Measurements from ENCODE around the gene HK2. TPM values are rescaled to one million over a fixed set of nuclear protein-coding genes. Genes with fewer than 3 reads are reported as not detected.
"Not testable (repeated sequence)": the region's sequence is repeated elsewhere in the genome, so short reads cannot be mapped to it uniquely, and the experiment has no call there.

The HK2 gene
- polyA plus RNA-seq, 4 donors: 8.3 to 12.8 (median 10.0) TPM

DNA sequence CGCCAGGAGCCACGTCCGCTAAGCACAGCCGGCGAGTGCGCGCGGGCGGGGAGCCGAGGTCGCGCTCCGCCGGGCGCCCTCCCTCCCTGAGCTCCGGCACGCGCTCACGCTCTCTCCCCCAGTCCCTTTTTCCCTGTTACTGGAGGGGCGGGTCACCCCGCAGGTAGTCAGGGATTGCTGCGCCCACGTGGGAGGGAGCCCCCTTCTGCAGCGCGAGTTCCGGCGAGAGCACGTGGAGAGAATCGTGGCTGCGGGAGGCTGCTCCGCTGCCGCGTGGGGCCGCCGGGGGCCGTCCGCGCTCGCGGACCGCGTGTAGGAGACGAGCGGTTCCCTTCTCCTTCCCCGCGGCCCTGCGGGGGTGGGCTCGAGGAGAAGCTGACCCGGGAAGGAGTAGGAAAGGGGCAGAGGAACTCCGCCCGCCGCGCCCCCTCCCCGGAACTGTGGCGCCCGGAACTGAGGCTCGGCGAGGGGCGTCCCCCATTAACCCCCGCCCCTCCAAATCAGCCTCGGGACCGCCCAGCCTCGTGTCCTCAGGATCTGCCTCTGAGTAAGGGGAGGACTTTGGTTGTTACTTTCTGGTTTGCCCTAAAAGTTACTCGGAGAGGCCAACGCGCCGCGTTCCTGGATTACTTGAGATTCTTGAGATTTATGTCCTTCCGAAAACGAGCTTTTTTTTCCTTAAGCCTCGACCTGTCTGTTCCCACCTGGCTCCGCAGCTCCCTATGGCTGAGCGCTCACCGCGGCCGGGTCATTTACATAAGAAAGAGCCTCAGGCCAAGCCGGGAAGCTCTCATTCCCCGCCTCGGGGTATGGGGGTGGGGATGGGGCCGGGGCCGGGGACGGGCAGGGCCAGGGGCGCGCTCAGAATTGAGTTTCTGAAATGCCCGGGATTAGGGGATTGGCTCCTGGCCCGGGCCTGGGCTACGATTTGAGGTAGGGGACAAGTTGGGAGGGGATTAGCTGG, 1.1 kb downstream of the HK2 start:
- no peak for DNase-seq (ENCODE audit: low read depth in 4 of 4, low spot score in 2 of 4)

DNA sequence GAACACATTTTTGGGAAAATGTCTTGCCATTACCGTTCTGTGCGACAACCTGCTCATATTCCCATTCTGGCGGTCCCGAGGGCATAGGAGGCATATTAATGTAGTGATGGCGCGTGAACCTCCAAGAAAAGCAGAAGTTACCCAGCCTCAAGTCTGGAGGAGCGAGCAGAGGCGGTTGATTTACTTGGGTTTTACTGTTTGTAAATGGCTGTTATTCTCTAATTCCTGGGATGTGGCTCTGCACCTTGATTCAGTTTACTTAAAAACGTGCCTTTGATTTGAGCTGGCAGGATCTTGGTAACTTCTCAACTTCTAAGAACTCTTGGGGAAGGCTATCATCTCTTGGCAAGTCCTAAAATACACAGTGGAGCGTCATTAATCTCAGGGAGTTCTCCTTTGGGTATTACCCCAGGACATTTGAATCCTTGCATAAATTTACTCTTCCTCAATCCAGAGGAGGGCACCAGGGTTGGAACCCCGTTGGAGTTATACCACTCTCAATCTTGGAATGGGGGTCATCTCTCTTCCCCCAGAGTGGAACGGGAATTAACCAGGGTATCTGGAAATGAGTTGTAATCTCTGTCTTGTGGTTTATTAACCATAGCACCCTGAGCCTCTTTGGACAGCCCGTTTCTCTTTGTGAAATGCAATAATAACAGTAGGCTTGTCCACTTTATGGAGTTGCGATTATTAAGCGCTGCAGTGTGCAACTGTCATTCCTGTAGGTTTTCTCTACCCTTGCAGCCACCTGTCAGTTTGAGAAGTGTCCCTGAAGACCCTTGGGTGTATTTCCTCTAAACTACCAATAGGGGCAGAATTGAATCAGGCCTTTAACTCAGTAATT, 2.1 kb downstream of the HK2 start:
- no peak for DNase-seq (ENCODE audit: low read depth in 4 of 4, low spot score in 2 of 4)

DNA sequence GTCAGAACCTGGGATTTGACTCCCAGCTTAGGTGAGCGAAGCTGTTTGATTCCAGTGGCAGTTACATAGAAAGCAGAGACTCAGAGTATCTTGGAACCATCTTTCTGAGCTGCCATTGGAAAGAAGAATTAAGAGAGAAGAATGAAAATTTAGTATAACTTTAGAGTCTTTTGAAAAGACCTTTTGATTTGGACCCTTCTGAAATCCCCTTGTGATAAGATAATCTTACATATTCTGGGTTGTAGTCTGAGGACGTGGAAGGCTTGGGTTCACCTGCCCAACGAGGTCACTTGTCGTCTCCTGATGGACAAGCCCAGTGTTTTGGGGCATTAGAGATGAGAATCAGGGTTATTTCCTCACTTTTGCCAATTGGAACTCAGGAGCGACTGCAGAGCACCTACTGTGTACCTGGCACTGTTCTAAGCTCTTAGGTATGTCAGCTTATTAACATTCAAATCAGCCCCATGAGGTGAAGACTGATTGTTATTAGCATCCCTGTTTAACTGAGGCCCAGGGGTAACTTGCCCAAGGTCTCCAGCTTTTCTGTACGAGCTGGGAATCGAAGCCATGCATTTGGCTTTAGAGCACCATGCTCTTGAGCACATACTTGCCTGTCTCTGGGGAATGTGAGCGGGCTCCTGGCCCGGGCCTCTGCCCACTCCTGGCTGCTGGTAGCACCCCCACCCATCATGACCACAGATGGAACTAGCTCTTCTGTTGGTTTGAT, 2.9 kb downstream of the HK2 start:
- DNase-seq (ENCODE audit: low read depth in 4 of 4, low spot score in 2 of 4): no peak

DNA sequence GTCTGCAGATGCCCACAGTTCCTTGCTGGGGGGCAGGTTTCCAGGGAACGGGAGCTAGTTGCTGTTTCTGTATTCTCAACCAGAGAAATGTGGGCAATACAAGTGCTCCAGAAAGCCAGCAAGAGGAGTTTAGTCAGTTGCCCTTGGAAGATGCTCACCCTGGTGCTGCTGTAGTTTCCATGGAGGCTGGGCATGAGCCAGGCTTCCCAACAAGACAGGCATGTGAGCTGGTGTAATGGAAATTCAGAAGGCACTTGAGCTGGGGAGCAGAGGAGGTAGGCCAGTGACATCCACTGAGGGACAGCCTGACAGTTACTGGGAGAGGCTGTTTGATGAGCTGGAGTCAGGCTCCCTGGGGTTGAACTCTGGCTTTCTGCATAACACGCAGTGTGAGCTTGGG, 7.7 kb downstream of the HK2 start:
- no peak for DNase-seq (ENCODE audit: low read depth in 4 of 4, low spot score in 2 of 4)

DNA sequence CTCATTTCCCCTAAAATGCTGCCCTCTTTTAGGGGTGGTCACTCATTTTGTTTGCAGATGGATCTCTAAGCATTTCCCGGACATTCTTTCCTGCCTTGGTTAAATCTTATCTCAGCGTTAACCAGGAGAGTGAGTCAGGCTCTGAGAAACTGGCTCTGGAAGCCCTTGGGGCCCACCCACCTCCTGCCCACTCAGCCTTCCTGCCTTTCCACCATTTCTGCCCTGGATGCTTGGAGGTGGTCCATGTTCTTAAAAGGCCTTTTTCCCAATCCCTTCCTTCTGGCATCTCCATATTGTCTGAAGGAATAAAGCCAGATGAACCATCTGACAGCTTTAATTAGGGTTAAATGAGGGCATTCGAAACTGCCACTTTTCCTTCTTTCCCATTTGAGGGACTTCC, 9.5 kb downstream of the HK2 start:
- DNase-seq (ENCODE audit: low read depth in 4 of 4, low spot score in 2 of 4): no peak

DNA sequence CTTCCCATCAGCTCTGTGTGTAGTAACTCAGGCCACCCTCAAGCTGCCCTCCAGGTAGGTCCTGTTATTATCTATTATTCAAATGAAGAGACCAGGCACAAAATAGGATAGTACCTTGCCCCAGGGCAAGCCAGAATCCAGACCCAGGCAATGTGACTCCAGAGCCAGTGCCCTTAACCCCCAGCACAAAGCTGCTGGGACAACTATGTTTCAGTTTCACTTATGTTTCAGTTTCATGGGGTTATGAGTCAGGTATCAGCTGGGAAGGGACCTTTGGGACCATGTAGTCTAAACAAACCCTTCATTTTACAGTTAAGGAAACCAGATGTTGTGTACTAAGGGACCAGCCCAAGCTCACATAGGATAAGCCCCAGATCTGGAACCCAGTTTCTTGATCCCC, 10.0 kb downstream of the HK2 start:
- no peak for DNase-seq (ENCODE audit: low read depth in 4 of 4, low spot score in 2 of 4)

DNA sequence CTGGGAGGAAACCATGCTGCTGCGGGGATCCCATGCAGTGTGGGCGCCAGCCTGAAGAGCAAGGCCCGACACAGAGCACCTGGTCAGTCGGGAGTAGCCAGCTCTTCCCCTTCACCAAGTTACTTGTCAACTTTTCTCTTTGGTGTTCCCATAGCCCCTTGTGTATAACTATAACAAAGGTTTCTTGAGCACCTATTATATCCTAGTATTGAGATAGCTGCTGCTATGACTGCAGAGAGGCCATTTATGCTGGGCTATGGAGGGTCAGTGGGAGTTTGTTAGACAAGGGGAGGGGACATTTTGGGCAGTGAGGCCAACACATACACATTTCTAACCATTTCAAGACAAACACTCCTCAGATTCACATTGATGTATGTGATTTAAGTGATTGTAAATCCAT, 10.8 kb downstream of the HK2 start:
- DNase-seq (ENCODE audit: low read depth in 4 of 4, low spot score in 2 of 4): no peak

DNA sequence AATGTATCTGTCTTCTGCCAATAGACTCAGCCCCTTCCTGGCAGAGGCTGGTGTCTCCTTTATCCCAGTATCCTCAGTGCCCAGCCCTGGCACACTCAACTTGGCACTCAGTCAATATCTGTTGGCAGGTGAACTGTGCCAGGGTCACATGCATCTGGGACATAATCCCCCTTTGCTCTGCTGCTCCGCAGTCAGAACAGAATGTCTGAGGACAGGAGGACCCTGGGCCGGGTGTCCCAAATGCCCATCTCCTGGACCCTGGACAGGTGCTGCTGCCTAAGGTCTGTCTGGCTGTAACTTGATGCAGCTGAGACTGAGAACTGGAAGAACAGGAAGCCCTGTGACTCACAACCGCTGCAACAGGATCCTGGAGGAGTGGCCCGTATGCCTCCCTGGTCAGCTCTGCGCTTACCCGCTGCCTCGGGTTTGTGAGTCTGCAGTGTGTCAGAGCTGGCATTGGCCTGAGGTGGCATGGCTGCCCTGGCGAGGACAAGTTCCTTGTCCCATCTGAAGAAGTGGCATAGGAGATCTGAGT, 11.4 kb downstream of the HK2 start:
- DNase-seq (ENCODE audit: low read depth in 4 of 4, low spot score in 2 of 4): no peak

DNA sequence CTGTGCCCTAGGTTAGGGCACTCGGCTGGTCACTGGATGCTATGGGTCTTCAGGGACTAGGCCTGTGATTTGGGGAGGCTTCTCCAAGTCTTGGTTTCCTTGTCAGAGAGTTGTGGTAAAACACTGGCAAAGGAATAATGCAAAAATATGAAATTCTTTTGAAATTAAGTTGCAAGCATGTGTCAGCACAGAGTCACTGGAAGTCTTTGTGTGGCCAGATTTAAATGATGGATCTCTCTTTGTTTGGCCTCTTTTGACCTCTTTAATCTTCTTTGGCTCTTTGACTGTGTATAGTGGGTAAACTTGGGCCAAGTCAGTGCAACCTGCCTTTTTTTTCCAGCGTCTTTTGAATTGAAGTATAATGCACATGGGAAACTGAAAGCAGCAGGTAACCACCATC, 12.1 kb downstream of the HK2 start:
- no peak for DNase-seq (ENCODE audit: low read depth in 4 of 4, low spot score in 2 of 4)

DNA sequence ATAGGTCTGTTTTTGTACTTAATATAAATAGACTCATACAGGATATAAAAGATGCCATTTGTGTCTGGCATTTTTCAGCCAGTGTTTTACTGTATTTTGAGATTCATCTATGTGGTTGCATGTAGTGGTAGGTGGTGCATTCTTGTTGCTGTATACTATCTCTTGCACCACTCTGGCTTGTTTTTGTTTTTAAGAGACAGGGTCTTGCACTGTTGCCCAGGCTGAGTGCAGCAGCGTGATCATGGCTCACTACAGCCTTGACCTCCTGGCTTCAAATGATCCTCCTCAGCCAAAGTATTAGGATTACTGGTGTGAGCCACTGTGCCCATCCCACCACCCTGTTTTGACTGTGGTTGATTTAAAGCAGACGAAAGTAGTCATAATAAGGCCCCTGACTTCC, 12.6 kb downstream of the HK2 start:
- no peak for DNase-seq (ENCODE audit: low read depth in 4 of 4, low spot score in 2 of 4)

DNA sequence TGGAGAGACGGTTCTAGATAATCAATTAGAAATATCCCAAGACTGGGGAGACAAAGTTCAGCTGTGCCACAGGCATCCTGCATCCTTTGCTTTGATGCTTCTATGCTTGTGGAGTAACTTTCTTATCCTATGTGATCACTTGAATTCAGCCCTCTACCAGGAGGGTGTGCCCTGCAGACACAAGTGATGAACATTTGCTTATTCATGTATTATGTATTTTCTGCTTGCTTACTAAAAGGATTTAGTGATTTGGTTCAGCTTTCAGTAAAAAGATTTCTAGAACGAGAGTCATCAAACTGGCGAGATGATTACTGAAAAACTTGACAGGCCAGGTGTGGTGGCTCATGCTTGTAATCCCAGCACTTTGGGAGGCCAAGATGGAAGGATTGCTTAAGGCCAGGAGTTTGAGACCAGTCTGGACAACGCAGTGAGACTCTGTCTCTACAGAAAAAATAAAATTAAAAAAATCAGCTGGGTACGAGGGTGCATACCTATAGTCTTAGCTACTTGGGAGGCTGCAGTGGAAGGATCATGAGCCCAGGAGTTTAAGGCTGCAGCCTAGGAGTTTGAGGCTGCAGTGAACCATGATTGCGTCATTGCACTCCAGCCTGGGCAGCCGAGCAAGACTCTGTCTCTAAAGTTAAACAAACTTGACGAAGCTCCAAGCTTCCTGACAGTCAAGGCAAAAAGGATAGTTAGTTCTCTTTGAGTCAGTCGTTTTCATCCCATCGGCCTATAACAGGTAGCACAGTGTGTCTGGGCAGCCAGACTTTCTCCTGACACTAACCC, 13.3 kb downstream of the HK2 start:
- no peak for DNase-seq (ENCODE audit: low read depth in 4 of 4, low spot score in 2 of 4)

DNA sequence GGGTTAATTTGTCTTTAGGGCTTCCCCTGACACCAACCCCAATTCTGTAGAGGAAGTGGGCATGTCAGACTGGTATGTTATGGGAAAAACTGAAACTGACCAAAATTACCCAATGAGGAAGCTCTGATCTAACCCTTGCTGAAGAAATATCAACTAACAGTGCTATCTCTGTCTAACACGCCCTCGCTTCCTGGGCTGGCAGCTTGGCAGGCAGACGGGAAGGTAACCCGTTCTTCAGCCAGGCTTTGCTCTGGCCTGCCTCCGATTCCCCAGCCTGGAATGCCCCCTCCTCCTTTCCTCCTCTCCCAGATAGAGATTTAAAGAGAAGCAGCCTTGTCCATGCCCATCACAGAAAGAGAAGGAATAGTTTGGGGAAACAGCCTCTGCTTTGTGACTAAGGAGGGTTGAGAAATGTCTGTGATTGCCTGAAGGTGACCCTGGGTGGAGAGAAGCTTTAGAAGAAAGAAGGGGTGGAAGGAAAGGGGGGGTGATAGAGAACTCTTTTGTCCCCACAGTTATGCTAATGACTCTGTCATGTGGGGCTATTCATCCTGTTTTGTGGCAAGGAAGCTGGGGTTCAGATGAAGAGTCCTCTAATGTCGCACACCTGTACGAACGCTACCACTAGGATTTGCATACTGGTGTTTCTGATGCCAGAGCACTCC, 15.4 kb downstream of the HK2 start:
- no peak for DNase-seq (ENCODE audit: low read depth in 4 of 4, low spot score in 2 of 4)

DNA sequence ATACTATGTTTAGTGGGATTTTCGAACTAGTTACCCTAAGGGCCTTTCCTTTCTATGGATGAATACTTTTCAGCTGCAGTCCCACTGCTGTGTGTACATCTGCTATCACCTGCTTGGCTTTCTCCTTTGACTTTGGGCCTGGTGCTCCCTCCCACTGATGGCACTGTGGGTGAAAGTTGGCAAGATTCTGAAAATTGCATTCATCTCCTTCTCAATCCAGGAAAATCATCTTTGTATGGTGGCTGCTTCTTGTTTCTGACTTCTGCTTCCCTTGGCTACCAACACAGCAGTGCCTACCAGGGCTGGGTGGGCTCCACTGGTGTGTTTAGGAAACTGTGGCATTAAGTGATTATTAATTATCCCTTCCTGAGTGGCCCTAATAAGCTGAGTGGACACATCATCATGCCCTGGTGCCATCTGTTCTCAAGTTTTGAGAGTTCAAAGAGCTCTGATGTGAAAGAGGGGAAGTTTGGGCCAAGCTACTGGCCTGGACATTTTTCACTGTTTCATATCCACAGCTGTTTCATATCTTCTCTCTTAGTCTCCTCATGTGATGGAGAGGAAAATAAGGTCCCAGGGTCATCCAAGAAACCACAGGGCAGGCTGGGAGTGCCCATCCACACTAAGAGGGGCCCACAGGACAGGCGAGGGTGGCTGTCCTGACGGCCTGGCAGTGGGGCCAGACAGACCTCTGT, 16.7 kb downstream of the HK2 start:
- DNase-seq (ENCODE audit: low read depth in 4 of 4, low spot score in 2 of 4): no peak

DNA sequence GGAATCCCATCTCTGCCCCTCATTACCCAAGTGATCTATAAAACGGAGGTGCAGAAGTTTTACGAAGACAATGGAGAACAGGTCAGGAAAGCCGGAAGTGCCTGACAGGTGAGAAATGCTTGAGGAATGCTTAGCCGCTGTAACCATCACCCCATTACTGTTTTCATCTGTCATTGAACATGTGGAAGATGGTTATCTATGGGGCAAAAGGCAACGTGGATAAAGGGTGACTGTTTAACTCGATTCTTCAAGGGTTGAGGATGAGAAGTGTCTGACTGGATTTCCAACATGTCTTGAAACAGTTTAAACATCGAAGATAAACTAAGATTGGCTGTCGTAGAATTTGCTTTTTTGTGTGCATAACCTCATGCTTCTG, 17.3 kb downstream of the HK2 start:
- no peak for DNase-seq (ENCODE audit: low read depth in 4 of 4, low spot score in 2 of 4)

DNA sequence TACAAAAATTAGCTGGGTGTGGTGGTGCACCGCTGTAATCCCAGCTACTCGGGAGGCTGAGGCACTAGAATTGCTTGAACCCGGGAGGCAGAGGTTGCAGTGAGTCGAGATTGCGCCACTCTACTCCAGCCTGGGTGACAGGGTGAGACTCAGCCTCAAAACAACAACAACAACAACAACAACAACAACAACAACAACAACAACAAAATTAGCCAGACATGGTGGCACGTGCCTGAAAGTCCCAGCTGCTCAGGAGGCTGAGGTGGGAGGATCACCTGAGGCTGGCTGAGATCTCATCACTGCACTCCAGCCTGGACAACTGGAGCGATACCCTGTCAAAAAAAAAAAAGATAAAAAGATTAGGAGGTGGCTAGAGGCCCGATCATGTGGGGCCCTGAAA, 19.4 kb downstream of the HK2 start:
- not testable (repeated sequence) for DNase-seq (ENCODE audit: low read depth in 4 of 4, low spot score in 2 of 4)

DNA sequence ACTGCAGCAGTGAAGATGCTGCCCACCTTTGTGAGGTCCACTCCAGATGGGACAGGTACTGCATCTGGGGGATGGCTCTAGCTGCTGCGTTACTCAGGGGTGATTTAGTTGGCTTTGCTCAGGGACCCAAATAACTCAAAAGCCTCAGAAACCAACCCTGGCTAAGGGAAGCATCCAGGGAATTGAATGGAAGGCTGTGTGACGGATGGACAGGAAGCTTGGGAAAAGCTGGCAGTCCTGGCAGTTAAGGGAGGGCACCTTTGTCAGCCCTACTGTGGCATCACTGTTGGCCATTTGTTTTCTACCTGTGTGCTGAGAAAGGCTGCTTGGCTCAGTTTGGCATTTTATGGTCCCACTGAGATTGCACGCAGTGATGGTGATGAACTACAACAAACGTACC, 20.5 kb downstream of the HK2 start:
- no peak for DNase-seq (ENCODE audit: low read depth in 4 of 4, low spot score in 2 of 4)

DNA sequence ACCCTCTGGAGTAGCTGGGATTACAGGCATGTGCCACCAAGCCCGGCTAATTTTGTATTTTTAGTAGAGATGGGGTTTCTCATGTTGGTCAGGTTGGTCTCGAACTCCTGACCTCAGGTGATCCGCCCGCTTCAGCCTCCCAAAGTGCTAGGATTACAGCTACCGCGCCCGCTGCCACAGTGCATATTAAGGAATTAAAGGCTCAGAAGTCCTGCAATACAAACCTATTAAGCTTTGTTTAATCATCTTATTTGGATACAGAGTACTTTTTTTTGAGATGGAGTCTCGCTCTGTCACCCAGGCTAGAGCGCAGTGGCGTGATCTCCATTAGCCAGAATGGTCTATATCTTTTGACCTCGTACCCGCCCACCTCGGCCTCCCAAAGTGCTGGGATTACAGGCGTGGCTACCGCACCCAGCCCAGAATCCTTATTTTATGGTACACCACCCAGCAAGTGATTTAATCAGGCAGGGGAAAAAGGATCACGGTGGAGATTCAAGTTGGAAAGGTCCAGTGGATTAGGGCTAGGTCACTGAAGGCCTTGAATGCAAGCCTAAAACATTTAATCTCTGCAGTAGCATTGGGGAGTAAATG, 21.3 kb downstream of the HK2 start:
- not testable (repeated sequence) for DNase-seq (ENCODE audit: low read depth in 4 of 4, low spot score in 2 of 4)

DNA sequence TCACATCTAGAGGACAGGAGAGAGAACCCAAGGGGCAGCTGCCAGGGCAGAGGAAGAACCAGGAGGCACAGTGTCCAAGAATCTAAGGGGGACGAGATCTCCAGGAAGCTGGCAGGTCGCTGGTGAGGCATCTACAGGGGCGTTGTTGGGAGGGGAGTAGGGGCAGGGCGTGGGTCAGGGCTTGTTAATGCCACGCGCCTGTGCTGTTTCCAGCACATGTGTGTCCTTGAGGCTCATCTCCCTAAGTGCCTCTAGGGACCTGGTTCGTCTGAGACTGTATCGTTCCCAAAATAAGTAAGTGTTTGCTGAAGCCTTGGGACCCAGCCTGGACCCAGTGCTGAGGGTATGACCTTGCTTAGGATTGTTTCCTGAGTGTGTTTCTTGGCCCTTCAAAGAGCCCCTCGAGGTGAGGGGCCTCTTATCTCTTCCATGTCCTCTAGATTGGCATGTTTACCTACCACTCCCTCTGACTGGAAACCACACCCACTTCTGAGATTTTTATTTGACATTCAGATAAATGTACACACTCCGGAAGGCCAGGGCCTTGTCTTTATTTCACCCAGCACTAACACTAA, 22.2 kb downstream of the HK2 start:
- no peak for DNase-seq (ENCODE audit: low read depth in 4 of 4, low spot score in 2 of 4)
